Kidney glomerular epithelial cell (primary cell): ENCODE data around the gene FAM3D.

ENCODE experiments used
- DNase-seq: peaks from one replicate; lab custom pipeline; 2025; lab: John Stamatoyannopoulos, UW

FAM3D gene

DNA sequence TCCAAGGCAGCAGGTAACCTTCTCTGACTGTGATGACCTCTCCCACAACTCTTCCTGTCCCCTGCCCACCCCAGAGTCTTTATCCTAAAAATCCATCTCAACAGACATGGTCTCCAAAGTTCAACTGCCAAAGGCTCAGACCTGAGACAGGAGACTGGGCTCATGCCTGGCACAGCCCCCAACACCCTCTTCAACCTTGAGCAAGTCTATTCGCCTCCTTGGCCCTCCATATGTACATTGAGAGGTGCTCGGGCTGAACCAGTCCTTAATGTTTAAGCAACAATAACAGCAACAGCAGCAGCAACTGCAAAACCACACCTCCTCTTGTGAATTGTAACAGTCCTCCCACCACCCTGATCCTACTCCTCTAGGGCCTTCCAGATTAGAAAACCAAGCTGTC lies 9.9 kb downstream of the FAM3D start:
- no peak for DNase-seq

DNA sequence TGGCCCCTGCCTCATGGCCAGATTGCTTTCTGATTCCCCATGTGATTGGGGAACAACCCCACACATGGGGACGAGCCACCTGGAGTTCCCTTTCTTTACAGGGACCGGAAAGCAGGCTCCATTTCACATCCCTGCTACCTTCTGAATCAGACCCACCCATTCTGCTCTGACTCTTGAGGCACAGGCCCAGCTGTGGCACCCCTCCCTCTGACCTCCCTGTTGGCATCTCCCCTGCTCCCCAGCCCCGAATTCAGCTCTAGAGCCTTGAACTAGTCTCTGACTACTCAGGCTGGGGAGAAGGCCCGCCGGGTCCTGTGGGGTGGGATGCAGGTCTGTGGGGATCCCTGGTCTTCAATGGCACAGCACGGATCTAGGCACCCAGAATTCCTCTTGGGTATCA lies 12.1 kb downstream of the FAM3D start:
- no peak for DNase-seq

DNA sequence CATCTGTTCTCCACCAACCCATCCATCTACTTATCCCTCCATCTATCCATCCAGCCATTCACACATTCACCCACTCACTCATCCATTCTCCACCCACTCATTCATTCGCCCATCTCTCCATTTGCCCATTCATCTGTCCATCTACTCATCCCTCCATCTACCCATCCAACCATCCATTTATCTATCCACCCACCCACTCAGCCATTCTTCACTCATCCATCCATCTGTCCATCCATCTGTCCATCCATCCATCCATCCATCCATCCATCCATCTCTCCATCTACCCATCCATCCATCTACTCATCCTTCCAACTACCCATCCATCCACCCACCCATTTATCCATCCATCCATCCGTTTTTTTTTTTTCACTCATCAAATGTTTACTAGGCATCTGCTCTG lies 13.9 kb downstream of the FAM3D start:
- DNase-seq, result no peak

DNA sequence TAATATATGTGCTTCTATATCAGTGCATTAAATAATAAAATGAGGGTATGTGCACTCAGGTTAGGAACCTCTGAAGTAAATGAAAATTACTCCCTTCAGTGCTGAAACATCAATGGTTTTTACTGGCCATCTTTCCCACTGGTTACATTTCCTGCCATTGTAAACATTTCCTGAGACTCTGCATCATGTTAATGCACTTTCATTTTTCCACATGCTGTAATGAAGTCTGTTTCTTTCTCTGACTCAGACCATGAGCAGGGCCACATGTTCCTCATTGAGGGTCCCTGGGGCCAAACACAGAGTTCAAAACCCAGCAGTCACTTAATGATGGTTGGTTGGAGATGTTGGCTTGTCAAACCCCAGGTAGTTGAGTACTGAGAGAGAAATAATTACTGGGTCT lies 15.3 kb downstream of the FAM3D start:
- no peak for DNase-seq

DNA sequence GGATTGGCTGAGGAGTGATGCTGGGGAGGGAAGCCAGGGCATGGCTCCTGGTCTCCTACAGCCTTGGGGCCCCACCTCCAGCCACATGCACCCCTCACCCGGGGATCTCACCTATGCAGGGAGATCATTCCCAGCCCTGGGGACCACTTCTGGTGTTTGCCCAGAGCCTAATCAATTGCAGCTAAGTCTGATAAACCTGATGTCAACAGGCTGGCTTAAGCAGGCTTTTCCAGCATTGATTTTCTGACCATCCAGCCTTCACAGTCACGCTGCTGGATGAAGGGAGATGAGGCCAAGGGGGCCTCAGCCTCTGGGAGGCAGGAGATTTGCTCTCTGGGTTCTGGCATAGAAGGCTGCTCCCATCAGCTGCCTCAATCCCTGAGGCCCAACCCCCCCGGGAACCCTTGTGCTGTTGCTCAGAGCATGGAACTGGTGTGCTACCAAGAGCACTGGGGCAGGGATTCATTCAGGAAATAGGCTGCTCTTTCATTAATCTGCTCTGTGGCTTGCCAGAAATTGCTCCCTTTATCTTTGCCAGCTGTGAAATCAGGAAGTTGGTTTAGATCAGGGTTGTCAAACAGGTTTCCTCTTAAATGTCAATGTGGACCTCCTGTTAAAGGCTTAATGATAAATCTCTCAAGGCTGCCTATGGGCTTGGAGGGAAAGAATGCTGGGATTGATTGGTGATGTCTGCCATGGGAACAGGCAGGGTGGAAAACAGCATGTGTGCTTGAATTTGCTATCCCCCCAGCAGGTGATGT lies 19.0 kb downstream of the FAM3D start:
- no peak for DNase-seq

DNA sequence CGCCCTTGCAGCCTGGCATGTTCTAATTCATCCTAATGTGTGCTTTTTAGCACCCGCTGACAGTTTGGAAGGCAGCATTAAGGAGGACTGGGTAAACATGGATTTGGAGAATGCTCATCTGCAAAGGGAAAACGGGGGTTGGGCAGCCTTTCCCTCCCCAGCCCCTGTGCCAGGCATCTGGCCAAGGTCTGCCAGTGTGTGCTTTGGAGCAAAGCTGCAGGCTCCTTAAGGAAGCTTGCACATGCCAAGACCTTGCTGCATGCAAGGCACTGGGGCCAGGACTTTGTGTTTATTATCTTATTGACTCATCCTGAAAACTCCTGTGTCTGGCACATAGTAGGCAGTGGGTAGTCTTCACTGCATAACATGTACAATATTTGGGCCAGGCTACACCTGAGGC lies 20.1 kb downstream of the FAM3D start:
- DNase-seq, result no peak

DNA sequence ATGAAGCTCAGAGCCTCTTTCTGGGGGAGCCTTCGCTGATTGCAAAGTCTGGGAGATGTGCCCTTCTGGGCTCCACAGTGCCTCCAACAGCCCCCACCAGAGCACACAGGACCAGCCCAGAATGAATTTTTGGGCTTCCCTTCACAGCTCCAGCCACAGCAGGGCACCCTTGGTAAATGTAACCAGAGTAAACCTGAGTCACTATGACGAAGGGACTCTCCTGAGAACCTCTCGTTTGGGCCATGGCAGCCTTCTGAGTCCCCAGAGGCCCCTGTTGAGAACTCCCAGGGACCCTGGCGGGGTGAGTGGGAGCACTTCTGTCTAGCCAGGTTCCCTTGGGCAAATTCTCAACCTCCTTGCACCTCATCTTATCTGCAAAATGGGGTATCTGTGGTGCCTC lies 20.8 kb downstream of the FAM3D start:
- DNase-seq, result no peak

DNA sequence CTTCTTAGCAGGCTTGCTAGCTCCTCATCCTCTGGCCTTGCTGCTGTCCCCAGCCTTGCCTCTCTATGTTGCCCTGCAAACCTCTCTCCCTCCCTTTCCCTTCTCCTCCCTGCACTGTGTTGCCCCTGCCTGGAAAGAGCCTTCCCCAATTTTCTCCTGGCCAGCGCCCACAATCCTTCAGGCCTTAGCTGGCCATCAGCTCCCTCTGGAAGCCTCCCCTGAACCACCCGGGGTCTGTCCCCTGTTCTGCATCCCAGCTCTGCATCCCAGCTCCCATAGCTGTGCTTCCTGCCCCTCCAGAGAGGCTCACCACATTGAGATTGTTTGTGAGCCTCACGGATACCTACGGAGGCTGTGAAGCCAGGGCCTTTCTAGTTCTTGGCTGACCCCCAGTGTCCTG lies 23.7 kb downstream of the FAM3D start:
- DNase-seq, result no peak

DNA sequence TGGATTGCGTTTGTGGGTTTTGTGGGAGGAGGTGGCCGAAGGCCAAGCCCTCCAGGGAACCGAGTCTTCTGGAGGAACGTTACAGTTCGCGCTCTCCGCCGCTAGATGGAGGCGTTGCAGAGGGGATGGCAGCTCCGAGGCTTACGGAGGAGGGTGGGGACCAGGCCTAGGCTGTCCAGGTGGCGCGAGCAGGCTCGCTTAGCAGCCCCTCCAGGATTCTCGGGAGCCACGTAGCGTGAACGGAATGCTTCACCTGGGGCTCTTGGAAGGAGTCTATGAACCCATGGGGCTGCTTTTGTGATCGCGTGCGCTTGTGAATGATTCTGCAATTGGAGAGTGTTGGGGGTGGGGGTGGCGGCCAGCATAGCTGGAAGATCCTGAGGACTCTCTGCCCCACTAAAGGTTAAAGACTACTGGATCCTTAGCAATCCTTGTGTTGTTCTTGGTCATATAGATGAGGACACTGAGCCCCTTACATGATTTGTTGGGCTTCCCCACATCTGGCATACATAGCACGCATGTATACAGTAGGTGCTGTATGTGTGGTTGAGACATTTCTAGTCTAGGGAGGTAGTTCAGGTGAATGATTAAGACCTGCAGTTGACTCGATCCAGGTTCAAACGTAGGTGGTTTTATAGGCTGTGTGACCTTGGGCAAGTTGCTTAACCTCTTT lies 25.7 kb downstream of the FAM3D start:
- DNase-seq, result peak; percentile 71

DNA sequence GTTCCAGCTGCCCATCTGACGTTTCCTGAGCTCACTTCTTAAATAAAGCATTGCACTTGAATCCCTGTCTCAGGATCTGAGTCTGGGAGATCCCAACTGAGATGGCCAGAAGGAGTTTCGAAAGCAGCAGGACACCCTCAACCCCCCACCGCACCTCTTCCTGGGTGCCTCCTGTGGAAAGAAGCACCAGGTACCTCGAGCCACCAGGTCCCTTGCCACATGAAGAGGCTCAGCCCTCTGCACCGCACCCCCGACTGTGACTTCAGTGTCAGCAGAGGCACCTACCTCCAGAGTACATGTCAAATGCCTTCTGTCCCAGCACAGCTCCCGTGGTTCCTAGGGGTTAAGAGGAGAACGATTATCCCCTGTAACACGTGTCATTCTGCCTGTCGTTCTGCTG lies 26.7 kb downstream of the FAM3D start:
- no peak for DNase-seq

DNA sequence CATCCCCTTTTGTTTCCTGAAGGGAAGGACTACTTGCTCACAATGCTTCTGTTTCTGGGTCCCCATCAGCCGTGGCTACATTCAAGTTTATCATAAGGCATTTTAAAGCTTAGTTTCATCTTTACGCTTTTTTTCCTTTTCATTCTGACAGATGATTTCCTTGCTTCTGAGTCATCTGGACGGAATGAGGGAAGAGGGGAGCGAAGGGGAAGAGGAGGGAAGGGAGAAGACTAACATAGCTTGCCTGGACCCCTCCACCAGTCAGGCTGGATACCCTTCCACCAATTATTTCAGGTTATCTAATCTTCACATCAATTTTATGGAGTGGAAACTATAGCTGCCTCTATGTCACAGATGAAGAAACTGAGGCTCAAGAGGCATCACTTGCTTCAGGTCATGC lies 27.6 kb downstream of the FAM3D start:
- no peak for DNase-seq

DNA sequence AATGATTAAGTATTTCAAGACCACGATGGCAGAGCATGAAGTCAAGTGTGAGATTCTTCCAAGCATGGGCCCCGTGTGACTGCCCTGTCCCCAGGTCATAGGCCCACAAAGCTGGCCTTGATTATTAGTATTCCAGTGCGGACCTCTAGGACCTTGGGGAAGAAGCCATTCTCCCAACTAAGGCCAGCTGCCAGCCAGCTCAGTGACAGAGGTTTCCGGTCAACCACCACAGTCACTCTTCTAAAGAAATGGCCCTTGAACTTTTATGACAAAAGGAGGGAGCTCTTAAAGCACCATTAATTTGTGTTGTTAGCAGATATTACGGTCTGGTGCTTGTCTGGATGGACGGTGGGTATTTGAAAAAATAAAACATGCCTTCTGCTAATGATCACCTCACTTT lies 28.0 kb downstream of the FAM3D start:
- no peak for DNase-seq

DNA sequence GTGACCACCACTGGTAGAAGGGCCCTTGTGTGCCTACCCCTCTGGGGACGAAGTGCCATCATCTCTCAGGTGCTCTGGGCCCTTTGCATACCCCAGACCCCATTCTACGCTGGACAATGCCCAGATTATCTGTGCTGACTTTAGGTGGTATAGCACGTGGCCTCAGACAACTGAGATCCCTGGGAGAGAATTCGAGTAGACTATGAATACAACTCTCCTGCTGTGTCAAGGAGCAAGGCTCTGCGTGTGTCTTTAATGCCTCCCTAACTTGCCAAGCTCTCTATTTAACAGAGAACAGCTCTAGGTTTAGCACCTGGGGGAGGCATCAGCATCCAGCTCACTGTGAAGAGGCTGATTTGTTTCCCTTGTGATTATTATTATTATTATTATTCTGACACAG lies 29.1 kb downstream of the FAM3D start:
- no peak for DNase-seq

DNA sequence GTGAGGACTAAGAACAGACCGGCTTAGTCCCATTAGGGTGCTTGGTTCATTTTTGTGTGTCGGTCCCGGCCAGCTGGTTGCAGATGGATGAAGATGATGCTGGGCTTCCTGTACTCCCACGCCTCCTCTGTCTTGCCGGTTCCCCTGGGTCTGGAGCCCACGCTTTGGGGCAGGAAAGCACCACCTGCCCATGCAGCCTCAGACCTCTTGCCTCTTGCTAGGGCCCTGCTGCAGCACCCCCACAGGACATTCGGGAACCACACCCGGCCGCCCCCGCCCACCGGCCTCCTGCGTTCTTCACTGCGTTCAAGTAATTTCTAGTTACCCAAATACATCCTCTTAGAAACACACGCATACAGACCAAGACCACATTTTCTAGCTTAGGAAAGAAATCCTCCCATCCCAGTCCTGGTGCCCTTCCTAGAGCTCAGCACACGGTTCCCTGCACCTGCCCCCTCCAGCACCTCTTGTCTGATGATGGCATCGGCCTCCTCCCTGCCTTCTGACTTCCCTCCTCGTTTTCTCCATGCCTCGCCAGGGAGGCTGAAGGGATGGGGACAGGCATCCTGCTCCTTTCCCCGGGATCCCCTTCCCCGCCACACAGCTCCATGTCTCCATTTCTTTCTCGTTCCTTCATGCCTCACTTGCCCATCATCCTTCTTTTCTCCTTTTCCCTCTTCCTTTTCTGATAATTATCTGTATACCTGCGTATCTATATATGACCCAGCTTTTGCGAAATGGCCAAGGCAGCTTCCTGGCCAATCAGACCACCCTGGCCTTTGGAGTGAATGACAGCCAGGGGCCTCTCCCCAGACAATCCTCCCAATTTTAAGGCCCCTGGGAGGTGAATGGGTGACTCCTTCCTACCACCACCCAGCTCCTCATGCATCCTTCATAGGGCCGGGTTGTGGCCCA lies 30.9 kb downstream of the FAM3D start:
- DNase-seq, result no peak

DNA sequence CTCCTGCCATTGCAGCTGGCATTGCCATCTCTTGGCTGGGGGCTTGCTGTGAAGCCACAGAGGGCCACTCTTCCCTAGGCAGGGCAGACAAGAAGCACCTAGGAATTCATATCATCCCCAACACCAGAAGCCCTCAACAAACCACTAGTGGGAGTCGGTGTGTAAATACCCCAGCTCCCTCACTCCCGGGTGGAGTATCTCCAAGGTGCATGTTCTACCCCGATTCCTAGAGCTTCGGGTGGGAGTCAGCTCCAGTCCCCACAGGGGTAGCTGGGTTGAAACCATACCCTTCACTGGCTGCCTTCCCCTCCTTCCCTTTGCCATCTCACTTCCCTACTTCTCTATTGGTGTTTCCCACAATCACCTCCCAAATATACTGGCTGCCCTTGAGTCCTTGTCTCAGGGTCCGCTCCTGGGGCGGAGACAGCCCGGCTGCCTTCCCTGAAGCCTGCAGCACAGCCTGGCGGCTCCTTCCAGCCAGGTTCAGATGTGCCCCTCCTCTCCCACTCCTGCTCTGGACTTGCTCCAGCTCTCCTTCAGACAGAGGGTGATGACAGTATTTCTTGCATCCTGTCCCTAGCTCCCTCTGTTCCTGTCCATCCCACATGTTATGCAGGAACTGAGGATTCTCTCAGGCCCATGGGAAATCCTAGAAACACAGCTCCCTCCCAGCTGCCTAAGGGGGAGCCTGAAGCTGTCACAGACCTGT lies 33.3 kb downstream of the FAM3D start:
- DNase-seq, result no peak

DNA sequence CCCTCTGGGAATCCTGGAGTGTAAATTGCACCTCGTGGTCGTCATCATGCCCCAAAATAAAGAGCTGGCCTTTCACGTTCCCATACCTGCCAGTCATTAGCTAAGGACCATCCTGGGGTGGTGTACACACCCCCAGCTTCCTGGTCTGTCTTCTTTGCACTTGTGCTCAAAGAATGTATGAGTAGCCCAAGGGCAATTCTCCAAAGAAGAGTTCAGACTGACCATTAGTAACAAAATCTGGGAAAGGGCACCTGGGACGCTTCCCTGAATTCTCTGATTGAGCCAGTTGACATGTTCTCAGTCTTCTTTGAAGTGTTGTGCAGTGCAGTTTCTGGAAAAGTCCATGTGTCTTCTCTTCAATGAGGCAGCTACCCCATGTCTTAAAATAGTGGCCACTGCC lies 34.8 kb downstream of the FAM3D start:
- DNase-seq, result no peak

DNA sequence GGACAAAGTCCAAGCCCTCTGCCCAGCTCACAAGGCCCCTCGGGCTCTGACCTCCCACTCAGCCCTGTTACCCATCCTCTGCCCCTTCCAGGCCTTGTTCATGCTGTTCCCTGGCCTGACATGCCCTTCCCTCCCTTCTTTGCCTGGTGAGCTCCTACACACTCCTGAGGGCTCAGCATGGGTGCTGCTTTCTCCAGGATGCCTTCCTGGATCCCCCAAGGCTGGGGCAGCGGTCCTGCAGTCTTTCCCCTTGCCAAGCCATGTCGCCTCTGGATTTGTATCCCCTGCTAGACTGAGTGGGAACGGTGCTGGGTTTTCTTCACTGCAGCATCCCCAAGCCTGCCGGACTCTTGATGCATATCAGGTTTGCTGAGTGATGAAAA lies 35.9 kb downstream of the FAM3D start:
- no peak for DNase-seq

DNA sequence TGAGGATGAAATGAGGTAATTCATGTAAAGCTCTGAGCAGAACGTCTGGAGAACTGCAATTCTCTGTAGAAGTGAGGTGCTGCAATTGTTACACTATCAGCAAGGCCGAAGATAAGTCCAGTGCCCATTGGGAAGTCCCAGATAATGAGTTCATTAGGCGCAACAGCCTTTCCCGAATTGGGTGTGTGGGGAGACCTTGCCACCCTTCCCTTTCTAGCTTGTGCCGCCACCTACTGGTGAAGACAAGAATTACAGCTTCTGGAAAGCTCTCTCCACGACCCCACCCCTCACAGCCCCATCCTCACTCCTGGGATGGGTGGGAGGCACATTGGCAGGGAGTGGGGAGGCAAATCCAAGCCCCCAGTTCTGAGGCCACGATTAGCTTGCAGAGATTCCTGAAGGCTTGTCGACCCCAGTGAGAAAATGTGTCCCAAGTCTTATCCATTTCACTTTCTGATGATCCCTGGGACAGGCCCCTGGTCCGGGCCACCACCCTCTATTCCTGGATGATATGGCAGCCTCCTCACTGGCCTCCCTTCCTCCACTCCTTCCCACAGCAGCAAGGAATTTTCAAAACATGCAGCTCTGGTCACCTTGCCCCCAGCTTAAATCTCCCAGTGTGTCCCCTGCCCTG lies 36.4 kb downstream of the FAM3D start:
- peak; percentile 47 for DNase-seq

DNA sequence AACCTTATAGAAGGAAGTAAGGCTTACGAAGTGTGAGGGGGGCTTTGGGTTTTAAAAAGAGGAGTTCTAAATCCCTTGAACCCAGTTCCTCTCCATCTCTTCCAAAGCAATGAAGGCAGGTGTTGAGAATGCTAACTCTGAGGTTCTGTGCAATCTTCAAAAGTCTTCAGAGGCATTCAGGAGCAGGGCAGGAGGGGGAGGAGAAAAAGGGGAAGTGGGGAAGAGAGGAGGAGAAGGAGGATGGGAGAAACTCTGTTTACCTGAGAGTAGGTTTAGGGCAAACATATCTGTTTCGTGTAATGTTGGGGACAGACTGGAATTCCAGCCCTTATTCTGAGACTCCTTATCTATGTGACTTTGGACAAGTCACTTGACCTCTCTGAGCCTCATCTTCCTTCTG lies 36.9 kb downstream of the FAM3D start:
- DNase-seq, result no peak

DNA sequence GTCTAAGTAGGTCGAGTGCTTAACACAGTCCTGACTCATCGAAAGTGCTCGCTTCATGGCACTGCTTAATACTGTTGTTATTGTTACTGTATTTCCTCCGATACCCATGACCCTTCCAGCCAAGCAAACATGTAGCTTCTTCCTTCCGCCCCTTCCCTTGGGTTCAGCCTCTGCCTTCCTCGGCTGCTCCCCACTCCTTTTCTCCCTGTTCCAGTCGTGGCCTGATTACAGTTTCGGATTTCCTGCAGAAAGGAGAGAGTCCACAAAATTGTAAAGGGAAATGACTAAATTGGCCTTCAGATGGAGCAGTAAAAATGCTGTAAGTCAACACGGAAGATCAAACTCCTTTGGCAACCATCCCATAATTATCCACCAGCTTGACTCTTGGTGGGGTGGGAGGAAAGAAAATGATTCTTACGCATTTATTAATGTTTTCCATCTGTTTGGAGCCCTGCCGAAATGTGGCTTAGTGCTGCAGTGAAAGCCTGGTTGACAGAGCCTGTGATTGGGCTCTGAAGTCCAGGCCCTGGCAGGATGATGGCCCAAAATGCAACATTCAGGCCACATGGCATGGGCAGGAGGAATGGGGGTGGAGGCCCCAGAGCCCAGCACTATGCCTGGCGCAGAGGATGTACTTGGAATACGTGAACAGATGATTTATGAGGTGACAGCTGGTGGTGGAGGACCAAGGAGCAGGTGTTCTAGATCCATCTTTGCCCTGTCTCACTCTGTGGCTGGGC lies 37.6 kb downstream of the FAM3D start:
- DNase-seq, result peak; percentile 84

DNA sequence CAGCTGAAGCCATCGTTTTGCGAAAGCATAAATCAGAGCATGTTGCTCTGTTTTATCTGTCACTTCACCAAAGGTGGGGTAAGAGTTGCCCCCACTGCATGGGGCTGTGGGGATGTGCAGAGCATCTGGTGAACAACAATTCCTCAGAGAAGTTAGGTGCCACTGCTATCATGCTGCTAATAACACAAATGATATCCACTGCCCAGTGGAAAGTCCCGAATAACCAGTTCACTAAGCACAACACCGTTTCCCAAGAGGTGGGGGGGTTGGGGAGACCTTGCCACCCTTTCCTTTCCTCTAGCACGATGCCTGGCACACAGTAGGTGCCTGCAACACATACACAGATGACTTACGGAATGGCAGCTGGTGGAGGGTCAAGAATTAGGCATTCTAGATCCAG lies 38.6 kb downstream of the FAM3D start:
- no peak for DNase-seq
